Mesenchymal stem cell (in vitro differentiated cells and primary cell): ENCODE results near the gene LMO3.

Experiments used
- DNase-seq: peaks from one replicate; pipeline ENCODE4 v3.0.0-alpha.2; 2013
- H2AFZ ChIP-seq: one replicate; pipeline ENCODE4 v1.6.1; 2013; ENCODE audit warnings: low read depth, mild to moderate bottlenecking, control low read depth, inconsistent platforms, low read length, moderate library complexity
- H2AK5ac ChIP-seq: 2 replicates; pipeline ENCODE4 v1.6.1; 2013; ENCODE audit warnings: low read length, moderate library complexity, mild to moderate bottlenecking, inconsistent platforms; ENCODE audit not compliant: severe bottlenecking
- H2BK120ac ChIP-seq: one replicate; pipeline ENCODE4 v1.6.1; 2013; ENCODE audit warnings: low read depth, mild to moderate bottlenecking, inconsistent platforms, low read length, moderate library complexity
- H2BK12ac ChIP-seq, 2 experiments: one replicate each; pipeline ENCODE4 v1.6.1; 2013; ENCODE audit warnings: inconsistent platforms in 2 of 2, low read length in 2 of 2, mild to moderate bottlenecking in 2 of 2, moderate library complexity in 2 of 2, control low read depth in 1 of 2
- H2BK15ac ChIP-seq: one replicate; pipeline ENCODE4 v1.6.1; 2013; ENCODE audit warnings: mild to moderate bottlenecking, low read depth, inconsistent platforms; ENCODE audit not compliant: poor library complexity, severe bottlenecking
- H2BK5ac ChIP-seq: 2 replicates; pipeline ENCODE4 v1.6.1; 2013; ENCODE audit warnings: low read depth, mild to moderate bottlenecking, low read length, control low read depth, inconsistent platforms; ENCODE audit not compliant: poor library complexity, severe bottlenecking
- H3K14ac ChIP-seq, 2 experiments: one replicate each; pipeline ENCODE4 v1.6.1; 2013; ENCODE audit warnings: inconsistent platforms in 2 of 2, low read length in 2 of 2, control low read depth in 1 of 2, mild to moderate bottlenecking in 1 of 2, moderate library complexity in 1 of 2
- H3K18ac ChIP-seq, 2 experiments: one replicate each; pipeline ENCODE4 v1.6.1; 2013; ENCODE audit warnings: inconsistent platforms in 2 of 2, low read length in 2 of 2, control low read depth in 1 of 2, low read depth in 1 of 2, mild to moderate bottlenecking in 1 of 2
- H3K23ac ChIP-seq, 2 experiments: one replicate each; pipeline ENCODE4 v1.6.1; 2013; ENCODE audit warnings: inconsistent platforms in 2 of 2, low read length in 2 of 2, mild to moderate bottlenecking in 2 of 2, moderate library complexity in 2 of 2, control low read depth in 1 of 2
- H3K27ac ChIP-seq: 2 replicates; pipeline ENCODE4 v1.5.1; 2013; ENCODE audit warnings: mild to moderate bottlenecking, moderate library complexity, low read length, control low read depth, inconsistent platforms; ENCODE audit not compliant: poor library complexity, severe bottlenecking
- H3K27me3 ChIP-seq, 2 experiments: 2 replicates each; pipeline versions ENCODE4 v1.6.1 to v1.7.0; 2013; ENCODE audit warnings: low read length in 2 of 2, mild to moderate bottlenecking in 2 of 2, moderate library complexity in 2 of 2, control low read depth in 1 of 2, inconsistent platforms in 1 of 2; ENCODE audit not compliant: control insufficient read depth in 1 of 2, insufficient read depth in 1 of 2
- H3K36me3 ChIP-seq, 2 experiments: 2 replicates each; pipeline versions ENCODE4 v1.6.1 to v1.7.0; 2013; ENCODE audit warnings: low read length in 2 of 2, control low read depth in 1 of 2, inconsistent platforms in 1 of 2, low read depth in 1 of 2, mild to moderate bottlenecking in 1 of 2; ENCODE audit not compliant: insufficient read depth in 2 of 2, control insufficient read depth in 1 of 2
- H3K4ac ChIP-seq, 2 experiments: one replicate each; pipeline ENCODE4 v1.6.1; 2013; ENCODE audit warnings: inconsistent platforms in 2 of 2, low read length in 2 of 2, mild to moderate bottlenecking in 2 of 2, moderate library complexity in 2 of 2, control low read depth in 1 of 2, low read depth in 1 of 2
- H3K4me1 ChIP-seq: 2 replicates; pipeline ENCODE4 v1.6.1; 2013; ENCODE audit warnings: low read depth, low read length, control low read depth; ENCODE audit not compliant: control insufficient read depth, insufficient read depth
- H3K4me2 ChIP-seq: 2 replicates; pipeline ENCODE4 v1.6.1; 2013; ENCODE audit warnings: low read length, mild to moderate bottlenecking, inconsistent platforms; ENCODE audit not compliant: poor library complexity, severe bottlenecking
- H3K4me3 ChIP-seq, 2 experiments: 2 replicates each; pipeline versions ENCODE4 v1.5.1 to v1.7.0; 2013; ENCODE audit warnings: low read length in 2 of 2, mild to moderate bottlenecking in 2 of 2, control low read depth in 1 of 2, low read depth in 1 of 2; ENCODE audit not compliant: insufficient read depth in 1 of 2
- H3K79me1 ChIP-seq: replicated peaks from 2 replicates; pipeline ENCODE4 v1.6.1; 2013; ENCODE audit warnings: mild to moderate bottlenecking, control low read depth, low read length, inconsistent platforms; ENCODE audit not compliant: poor library complexity, severe bottlenecking
- H3K9ac ChIP-seq: 2 replicates; pipeline ENCODE4 v1.7.0; 2013; ENCODE audit warnings: mild to moderate bottlenecking, low read length, moderate library complexity
- H3K9me3 ChIP-seq: 2 replicates; pipeline ENCODE4 v1.7.0; 2013; ENCODE audit warnings: mild to moderate bottlenecking, low read length; ENCODE audit not compliant: control insufficient read depth
- H4K8ac ChIP-seq: one replicate; pipeline ENCODE4 v1.6.1; 2013; ENCODE audit warnings: inconsistent platforms, mild to moderate bottlenecking, low read length, moderate library complexity
- H4K91ac ChIP-seq: one replicate; pipeline ENCODE4 v1.6.1; 2013; ENCODE audit warnings: mild to moderate bottlenecking, low read length, inconsistent platforms
- WGBS: methylation state at CpG from one replicate; pipeline ENCODE4 v1.1.7; 2013; ENCODE audit warnings: mixed read lengths; 5-methylcytosine and 5-hydroxymethylcytosine counted together

Gene LMO3

GRCh38 chr12:16605642-16606116 is 283 bp downstream of the LMO3 start:
- Histone ChIP-seq H2BK5ac (no peak overlapping the region), H3K9me3 (no peaks in the 10 kb centered on the region), H4K8ac (no peak overlapping the region), H3K23ac (no peak overlapping the region), H3K18ac (no peak overlapping the region), H2BK12ac (no peak overlapping the region), H2BK120ac (no peak overlapping the region), H3K4me3 (peak overlapping the region; percentile 51 to 80), H2AK5ac (no peak overlapping the region), H2AFZ (no peak overlapping the region), H3K4me2 (peak overlapping the region; percentile 83), H3K14ac (no peak overlapping the region), H3K79me1 (no peaks in the 10 kb centered on the region), H3K4ac (no peak overlapping the region), H2BK15ac (no peak overlapping the region), H3K27ac (no peak overlapping the region), H3K4me1 (peaks cover 5% of the 10 kb centered on the region), H3K36me3 (no peaks in the 10 kb centered on the region), H4K91ac (no peak overlapping the region), H3K9ac (peak overlapping the region; percentile 82), H3K27me3 (peaks cover 0 to 11% of the 10 kb centered on the region in 2 experiments)
- DNase-seq: peak; percentile 18
- WGBS: under 1% methylated on average over 23 of the region's 23 CpGs

- no peak overlapping the region for H4K91ac ChIP-seq
- H2BK15ac ChIP-seq: no peak overlapping the region
- no peak overlapping the region for H3K27ac ChIP-seq
- H3K23ac ChIP-seq: no peak overlapping the region
- 11% methylated on average over 16 of the region's 22 CpGs for WGBS
- no peak overlapping the region for H3K14ac ChIP-seq
- H2BK12ac ChIP-seq: no peak overlapping the region
- H3K27me3 ChIP-seq: peaks cover 0 to 11% of the 10 kb centered on the region in 2 experiments
- H3K4me1 ChIP-seq: peaks cover 5% of the 10 kb centered on the region
- no peaks in the 10 kb centered on the region for H3K9me3 ChIP-seq
- H3K36me3 ChIP-seq: no peaks in the 10 kb centered on the region
- H2AFZ ChIP-seq: no peak overlapping the region
- DNase-seq: no peak
- H3K4ac ChIP-seq: no peak overlapping the region
- H2BK5ac ChIP-seq: no peak overlapping the region
- H3K9ac ChIP-seq: peak overlapping the region; percentile 54
- peak overlapping the region in 1 of 2 experiments; percentile 80 for H3K4me3 ChIP-seq
- H3K4me2 ChIP-seq: peak overlapping the region; percentile 54
- no peak overlapping the region for H4K8ac ChIP-seq
- no peaks in the 10 kb centered on the region for H3K79me1 ChIP-seq
- no peak overlapping the region for H2AK5ac ChIP-seq
- no peak overlapping the region for H3K18ac ChIP-seq
- H2BK120ac ChIP-seq: no peak overlapping the region
Measured at GRCh38 chr12:16604596-16605252, 1.2 kb downstream of the LMO3 start.

DNA sequence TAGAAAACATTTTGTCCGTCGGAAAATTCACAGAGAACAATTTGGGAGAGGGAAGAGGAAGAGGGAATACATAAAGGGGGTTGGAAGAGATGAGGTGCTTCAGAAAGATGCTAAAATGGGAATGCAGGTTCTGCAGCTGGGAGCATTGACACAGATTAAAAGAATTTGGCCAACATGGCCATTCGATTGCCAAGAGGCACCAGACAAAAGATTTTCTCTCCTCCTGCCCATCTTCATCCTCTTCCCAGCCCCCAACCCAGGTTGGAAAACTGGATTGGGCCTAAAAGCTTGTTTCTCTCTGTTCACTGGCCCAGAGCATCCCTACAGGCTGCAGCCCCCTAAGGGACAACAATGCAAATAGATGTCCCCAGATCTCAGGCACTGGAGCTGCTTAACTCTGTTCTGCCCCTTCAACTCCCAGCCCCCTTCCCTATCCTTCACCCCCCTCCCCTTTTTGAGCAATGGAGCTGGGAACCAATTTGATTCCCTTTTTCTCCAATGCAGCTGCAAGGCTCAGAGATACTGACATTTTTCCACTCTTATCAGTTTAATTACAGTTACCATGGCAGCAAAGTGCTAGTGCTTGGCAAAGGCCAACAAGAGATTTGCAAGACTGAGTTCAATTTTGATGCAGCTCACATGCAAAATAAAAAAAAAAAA is 1.9 kb downstream of the LMO3 start:
- H3K23ac ChIP-seq: no peak overlapping the region
- no peak overlapping the region for H3K4me2 ChIP-seq

DNA sequence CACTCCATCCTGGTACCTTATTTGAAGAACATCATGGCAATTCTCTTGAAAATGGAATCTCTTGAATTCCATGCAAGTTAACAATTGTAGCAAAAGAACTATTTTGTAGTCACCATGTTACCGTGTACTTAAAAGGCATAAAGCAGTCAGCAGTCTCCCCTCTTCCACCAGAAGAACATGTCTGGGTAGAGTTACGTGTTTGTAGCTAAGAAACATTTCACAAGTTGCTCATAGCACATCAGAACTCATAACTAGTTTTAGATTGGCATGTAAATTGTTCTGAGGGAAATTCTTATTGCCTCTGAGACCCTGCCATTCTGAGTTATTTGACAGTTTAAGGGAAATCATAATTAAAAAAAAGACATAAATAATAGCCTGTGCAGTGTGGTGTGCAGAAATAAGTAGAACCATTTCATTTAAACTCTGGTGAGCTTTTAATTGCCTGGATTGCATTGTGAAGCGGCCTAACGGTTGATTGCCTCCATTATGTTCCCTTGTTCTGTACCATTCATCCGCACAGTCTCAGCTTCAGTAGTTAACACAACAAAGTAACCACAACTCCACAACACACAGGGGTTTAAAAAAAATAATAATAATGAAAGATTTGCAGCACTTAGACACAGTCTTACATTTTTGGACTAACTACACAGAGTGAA is 2.6 kb downstream of the LMO3 start:
- Histone ChIP-seq H3K9ac (no peak overlapping the region), H2AK5ac (no peak overlapping the region), H3K27ac (no peak overlapping the region), H3K36me3 (no peaks in the 10 kb centered on the region), H2AFZ (no peak overlapping the region), H2BK15ac (no peak overlapping the region), H3K4ac (no peak overlapping the region), H3K14ac (no peak overlapping the region), H3K4me2 (no peak overlapping the region), H3K9me3 (no peaks in the 10 kb centered on the region), H2BK12ac (no peak overlapping the region), H3K18ac (no peak overlapping the region), H3K27me3 (peaks cover 0 to 11% of the 10 kb centered on the region in 2 experiments), H3K79me1 (no peaks in the 10 kb centered on the region), H3K23ac (no peak overlapping the region), H3K4me3 (no peak overlapping the region), H4K8ac (no peak overlapping the region), H3K4me1 (peaks cover 5% of the 10 kb centered on the region), H4K91ac (no peak overlapping the region), H2BK5ac (no peak overlapping the region), H2BK120ac (no peak overlapping the region)
- WGBS: 90% methylated on average over 3 of the region's 5 CpGs
- no peak for DNase-seq

More for the DNA sequence above, 1.9 kb downstream of the LMO3 start:
- H2BK12ac ChIP-seq: no peak overlapping the region
- no peak overlapping the region for H3K4ac ChIP-seq
- no peak overlapping the region for H2BK5ac ChIP-seq
- H3K27me3 ChIP-seq: peaks cover 0 to 11% of the 10 kb centered on the region in 2 experiments
- H3K4me1 ChIP-seq: peaks cover 5% of the 10 kb centered on the region
- H3K79me1 ChIP-seq: no peaks in the 10 kb centered on the region
- no peak overlapping the region for H3K27ac ChIP-seq
- peak overlapping the region in 1 of 2 experiments; percentile 80 for H3K4me3 ChIP-seq
- no peak overlapping the region for H3K9ac ChIP-seq
- H4K91ac ChIP-seq: no peak overlapping the region
- H3K9me3 ChIP-seq: no peaks in the 10 kb centered on the region
- no peak overlapping the region for H2AFZ ChIP-seq
- WGBS: 95% methylated on average over 3 of the region's 3 CpGs
- no peak overlapping the region for H3K18ac ChIP-seq
- H2BK15ac ChIP-seq: no peak overlapping the region
- no peak overlapping the region for H4K8ac ChIP-seq
- DNase-seq: no peak
- H2AK5ac ChIP-seq: no peak overlapping the region
- H3K14ac ChIP-seq: no peak overlapping the region
- H3K36me3 ChIP-seq: no peaks in the 10 kb centered on the region
- H2BK120ac ChIP-seq: no peak overlapping the region
